Fibroblast of villous mesenchyme (primary cell): Measurements from ENCODE around the gene SCP2. TPM values are rescaled to one million over a fixed set of nuclear protein-coding genes. Genes with fewer than 3 reads are reported as not detected.

Source experiments
- DNase-seq: peaks from one replicate; pipeline ENCODE4 v3.0.0-alpha.2; 2010; ENCODE audit warnings: low read depth
- H3K4me3 ChIP-seq: 2 replicates; pipeline ENCODE4 v1.5.1; 2011; ENCODE audit warnings: low read depth, mild to moderate bottlenecking, low read length
- total RNA-seq: library from RNA; depleted of rRNA; stranded (reverse); fragments of >200 nt; gene quantifications from 2 replicates; pipeline ENCODE4 v1.2.3, GENCODE V29; 2012
- TF ChIP-seq, protein P1 (sequence below): IDR thresholded peaks from 2 replicates; pipeline ENCODE4 v1.5.1; 2012; ENCODE audit warnings: low read depth, mild to moderate bottlenecking, low read length; ENCODE audit not compliant: insufficient read depth

The SCP2 gene
- total RNA-seq, 1 donor, result 170 TPM

DNA sequence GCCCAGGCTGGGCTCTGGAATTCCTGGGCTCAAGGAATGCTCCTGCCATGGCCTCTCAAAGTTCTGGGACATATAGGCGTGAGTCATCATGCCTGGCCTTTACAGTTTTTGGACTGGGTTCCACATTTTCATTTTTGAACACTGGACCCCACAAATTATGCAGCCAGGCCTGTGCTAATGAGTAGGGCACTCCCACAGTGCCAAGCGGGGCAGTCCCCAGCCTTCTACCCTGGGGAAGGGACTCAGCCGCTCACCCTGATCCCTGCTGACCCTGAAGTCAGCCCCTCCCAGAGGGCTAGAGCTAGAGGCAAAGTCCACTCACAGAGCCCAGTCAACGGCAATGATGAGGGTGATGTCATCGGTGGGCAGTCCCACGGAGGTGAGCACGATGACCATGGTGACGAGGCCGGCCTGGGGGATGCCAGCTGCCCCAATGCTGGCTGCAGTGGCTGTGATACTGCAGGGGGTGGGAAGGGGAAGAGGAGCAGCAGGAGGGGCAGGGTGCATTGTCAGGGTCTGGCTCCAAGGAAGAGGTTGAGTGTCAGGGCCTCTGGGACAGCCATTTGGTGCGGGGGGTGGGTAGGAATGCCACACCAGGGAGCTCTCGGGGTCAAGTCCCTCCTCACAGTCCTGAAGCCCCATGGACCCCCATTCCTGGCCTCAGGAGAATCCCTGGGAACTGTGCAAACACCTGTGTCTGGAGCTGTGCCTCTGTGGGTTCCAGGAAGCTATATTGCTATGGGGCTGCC lies 162.6 kb downstream of the SCP2 start:
- TF ChIP-seq, protein P1, sequence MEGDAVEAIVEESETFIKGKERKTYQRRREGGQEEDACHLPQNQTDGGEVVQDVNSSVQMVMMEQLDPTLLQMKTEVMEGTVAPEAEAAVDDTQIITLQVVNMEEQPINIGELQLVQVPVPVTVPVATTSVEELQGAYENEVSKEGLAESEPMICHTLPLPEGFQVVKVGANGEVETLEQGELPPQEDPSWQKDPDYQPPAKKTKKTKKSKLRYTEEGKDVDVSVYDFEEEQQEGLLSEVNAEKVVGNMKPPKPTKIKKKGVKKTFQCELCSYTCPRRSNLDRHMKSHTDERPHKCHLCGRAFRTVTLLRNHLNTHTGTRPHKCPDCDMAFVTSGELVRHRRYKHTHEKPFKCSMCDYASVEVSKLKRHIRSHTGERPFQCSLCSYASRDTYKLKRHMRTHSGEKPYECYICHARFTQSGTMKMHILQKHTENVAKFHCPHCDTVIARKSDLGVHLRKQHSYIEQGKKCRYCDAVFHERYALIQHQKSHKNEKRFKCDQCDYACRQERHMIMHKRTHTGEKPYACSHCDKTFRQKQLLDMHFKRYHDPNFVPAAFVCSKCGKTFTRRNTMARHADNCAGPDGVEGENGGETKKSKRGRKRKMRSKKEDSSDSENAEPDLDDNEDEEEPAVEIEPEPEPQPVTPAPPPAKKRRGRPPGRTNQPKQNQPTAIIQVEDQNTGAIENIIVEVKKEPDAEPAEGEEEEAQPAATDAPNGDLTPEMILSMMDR, result no peak
- no peak overlapping the region for H3K4me3 ChIP-seq
- DNase-seq, result peak; percentile 42

DNA sequence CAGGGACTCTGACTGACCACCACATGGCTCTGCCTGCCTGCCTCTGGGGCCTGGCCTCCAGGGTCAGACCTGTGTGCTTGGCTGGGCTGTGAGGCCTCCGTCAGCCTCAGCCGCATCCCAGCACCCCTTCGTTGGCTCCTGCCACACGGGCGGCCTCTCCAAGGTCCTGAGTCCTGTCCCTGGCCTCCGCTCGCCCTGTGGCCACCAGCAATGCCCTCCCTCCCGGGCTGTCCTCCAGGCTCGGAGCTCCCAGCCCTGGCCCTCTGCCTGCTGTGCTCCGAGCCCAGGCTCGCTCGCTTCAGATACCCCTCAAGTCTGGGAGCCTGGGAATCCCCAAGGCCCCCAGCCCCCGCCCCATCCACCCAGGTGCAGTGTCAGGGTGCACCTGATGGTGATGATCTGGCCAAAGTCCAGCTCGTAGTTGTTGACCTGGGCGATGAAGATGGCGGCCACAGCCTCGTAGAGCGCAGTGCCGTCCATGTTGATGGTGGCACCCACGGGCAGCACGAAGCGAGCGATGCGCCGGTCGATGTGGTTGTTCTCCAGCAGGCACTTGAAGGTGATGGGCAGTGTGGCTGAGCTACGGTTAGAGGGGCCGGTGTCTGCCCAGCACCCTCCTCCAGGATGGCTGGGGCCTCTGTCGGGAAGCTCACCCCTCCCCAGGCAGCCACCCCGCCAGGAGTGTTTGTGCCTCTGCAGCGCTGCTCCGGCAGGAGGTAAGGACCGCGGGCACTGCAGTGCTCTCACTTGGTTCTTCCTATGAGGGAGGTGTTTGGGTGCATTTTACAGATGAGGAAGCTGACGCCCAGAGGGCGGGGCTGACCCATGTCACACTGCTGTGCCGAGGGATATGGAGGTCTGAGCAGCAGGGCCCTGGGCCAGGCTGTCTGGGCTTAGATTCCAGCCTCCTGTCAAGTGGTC lies 163.4 kb downstream of the SCP2 start:
- no peak for DNase-seq
- H3K4me3 ChIP-seq, result no peak overlapping the region
- TF ChIP-seq, protein P1, result no peak

DNA sequence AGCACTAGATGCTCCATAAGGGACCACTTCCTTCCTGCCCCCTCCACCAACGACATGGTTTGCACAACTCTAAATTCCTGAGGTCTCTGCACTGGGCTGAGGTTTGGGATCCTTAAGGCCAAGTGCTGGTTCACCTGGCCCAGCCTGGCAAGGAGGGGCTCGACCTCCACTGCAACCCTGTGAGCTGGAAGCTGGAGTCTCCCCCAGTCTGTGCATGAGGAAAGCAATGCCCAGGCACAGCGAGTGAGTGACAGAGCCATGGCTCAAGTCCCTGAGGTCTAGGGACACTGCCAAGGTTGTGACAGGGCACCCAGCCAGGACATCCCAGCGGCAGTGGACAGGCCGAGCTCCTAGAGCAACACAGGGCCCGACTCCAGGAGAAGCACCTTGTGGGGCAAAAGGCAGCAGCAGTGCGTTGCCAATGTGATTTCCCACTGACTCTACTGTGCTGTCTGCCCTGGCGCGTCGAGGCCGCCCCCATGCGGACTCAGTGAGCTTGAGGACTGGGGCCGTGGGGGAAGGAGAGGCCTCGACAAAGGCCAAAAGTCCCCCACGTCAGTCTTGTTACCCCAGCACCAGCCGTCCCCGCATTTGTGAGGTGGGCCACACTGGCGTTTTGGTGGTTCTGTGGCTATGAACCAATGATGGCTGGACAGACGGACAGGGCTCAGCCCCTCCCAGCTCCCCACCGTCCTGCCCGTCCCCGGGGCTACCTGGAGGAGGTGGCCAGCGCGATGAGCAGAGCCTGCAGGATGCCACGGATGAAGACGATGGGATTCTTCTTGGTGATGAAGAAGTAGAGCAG lies 165.0 kb downstream of the SCP2 start:
- H3K4me3 ChIP-seq, result no peak overlapping the region
- peak; percentile 62 for DNase-seq

DNA sequence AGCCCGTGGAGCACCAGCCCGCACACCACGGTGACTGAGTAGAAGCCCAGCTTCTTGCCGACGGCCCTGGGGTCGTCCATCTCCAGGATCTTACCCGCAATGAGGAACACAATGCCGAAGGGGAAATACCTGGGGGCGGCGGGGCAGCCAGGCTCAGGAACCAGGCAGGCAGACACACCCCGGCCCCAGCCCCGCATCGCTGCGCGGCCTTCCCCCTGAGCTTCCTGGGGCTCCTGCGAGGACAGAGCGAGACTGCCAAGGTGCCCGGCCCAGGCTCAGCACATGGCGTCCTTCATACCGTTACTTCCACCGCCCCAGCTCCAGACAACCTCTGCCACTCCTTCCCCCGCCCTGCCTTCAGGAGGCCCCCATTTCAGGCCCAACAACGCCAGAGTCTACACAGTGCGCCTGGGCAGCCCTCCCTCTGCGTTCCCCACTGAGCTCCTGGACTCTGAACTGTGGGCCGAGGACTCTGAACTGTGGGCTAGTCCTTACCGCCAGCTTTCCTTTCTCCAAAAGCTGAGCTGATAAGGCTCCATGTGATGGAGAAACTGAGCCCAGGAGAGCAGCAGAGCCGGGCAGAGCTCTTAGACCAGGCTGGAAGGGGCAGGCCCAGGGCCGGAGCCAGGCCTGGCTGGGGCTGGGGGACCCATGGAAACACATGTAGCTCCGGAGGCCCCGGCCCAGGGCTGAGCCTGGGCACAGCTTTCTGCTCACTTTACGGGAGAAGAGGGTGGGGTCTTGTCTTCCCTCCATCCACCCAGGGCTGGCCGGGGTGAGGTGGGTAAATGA lies 165.8 kb downstream of the SCP2 start:
- TF ChIP-seq, protein P1, result no peak
- no peak overlapping the region for H3K4me3 ChIP-seq
- no peak for DNase-seq

More for the DNA sequence above, 165.0 kb downstream of the SCP2 start:
- TF ChIP-seq, protein P1, result no peak

DNA sequence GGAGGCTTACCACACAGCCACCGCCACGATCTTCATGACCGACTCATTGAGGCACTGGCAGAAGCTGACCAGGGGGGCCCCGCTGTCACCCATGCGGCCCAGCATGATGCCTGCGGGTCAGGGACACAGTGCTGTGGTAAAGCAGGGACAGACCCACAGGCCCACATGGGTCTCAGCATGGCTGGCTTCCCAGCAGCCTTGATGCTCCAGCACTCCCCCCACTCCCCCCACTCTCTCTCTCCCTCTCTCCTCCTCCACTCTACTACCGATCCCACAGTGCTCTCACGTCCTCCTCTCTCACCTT lies 166.3 kb downstream of the SCP2 start:
- TF ChIP-seq, protein P1, result no peak
- DNase-seq, result no peak
- no peak overlapping the region for H3K4me3 ChIP-seq
